Endothelial cell of umbilical vein (primary cell): ENCODE data around the gene CAMTA1. TPM values are rescaled to one million over a fixed set of nuclear protein-coding genes. Genes with fewer than 3 reads are reported as not detected.

Experiments
- BruUV-seq: library from RNA; stranded (reverse); fragments of 400-500 nt; replicated peaks from 2 replicates; lab custom pipeline; 2021; lab: Mats Ljungman, UMichigan
- CTCF ChIA-PET: fragments of 300-600, 350-600 bp; sonication (Branson Sonifier 250); formaldehyde crosslinking; loops from one replicate; lab custom pipeline; 2021; ENCODE audit warnings: antibody characterized with exemption, inconsistent platforms; lab: Charles Lee
- POLR2A ChIA-PET: fragments of 300-600, 350-600 bp; sonication (Branson Sonifier 250); formaldehyde crosslinking; loops from one replicate; lab custom pipeline; 2021; ENCODE audit warnings: antibody characterized with exemption, inconsistent platforms; lab: Charles Lee
- DNase-seq: peaks from one replicate; pipeline ENCODE4 v3.0.0-alpha.2; 2011; ENCODE audit warnings: low read depth, low spot score
- FAIRE-seq: peaks from 2 replicates; lab custom pipeline; 2011; peaks lifted over from hg19 to GRCh38; lab: Jason Lieb, UNC
- H2AFZ ChIP-seq: 2 replicates; pipeline ENCODE4 v1.6.0; 2012; ENCODE audit warnings: low read depth, low read length, control low read depth, inconsistent platforms
- H3K27ac ChIP-seq: 2 replicates; pipeline ENCODE4 v1.5.1; 2011; ENCODE audit warnings: low read depth, mild to moderate bottlenecking, control low read depth, low read length, moderate library complexity; ENCODE audit not compliant: insufficient read depth
- H3K27me3 ChIP-seq, 2 experiments: 2 replicates each; pipeline versions ENCODE4 v1.6.0 to v1.6.1; 2011; ENCODE audit warnings: low read length in 2 of 2, mixed read lengths in 1 of 2; ENCODE audit not compliant: control insufficient read depth in 2 of 2, insufficient read depth in 2 of 2
- H3K36me3 ChIP-seq, 2 experiments: 2 replicates in 1 of 2; 3 replicates in 1 of 2; pipeline ENCODE4 v1.5.1; 2011; ENCODE audit warnings: low read length in 2 of 2, mild to moderate bottlenecking in 1 of 2, moderate library complexity in 1 of 2; ENCODE audit not compliant: control insufficient read depth in 2 of 2, insufficient read depth in 2 of 2; ENCODE audit errors: extremely low read depth in 1 of 2
- H3K4me1 ChIP-seq: 3 replicates; pipeline ENCODE4 v1.5.1; 2011; ENCODE audit warnings: mild to moderate bottlenecking, low read length; ENCODE audit not compliant: control insufficient read depth, insufficient read depth; ENCODE audit errors: extremely low read depth
- H3K4me2 ChIP-seq: 2 replicates; pipeline ENCODE4 v1.6.1; 2011; ENCODE audit warnings: low read length, control low read depth, mixed read lengths; ENCODE audit not compliant: insufficient read depth
- H3K4me3 ChIP-seq, 3 experiments: fragments of 200-600 bp in 1 of 3; sonication (generic), shearing (Covaris generic) in 1 of 3; replicated peaks in 1 of 3; 2 replicates each; pipeline ENCODE4 v1.5.1; 2011 to 2016; ENCODE audit warnings: control low read depth in 3 of 3, low read length in 3 of 3, mild to moderate bottlenecking in 2 of 3, inconsistent platforms in 1 of 3, low read depth in 1 of 3, moderate library complexity in 1 of 3; ENCODE audit not compliant: insufficient read depth in 1 of 3
- H3K79me2 ChIP-seq: 2 replicates; pipeline ENCODE4 v1.6.0; 2012; ENCODE audit warnings: low read length, inconsistent platforms; ENCODE audit not compliant: control insufficient read depth, insufficient read depth
- H3K9ac ChIP-seq: replicated peaks from 2 replicates; pipeline ENCODE3; 2011; ENCODE audit warnings: low read length, control low read depth; ENCODE audit not compliant: insufficient read depth; ENCODE audit errors: extremely low read depth
- H3K9me1 ChIP-seq: replicated peaks from 3 replicates; pipeline ENCODE4 v1.6.0; 2011; ENCODE audit warnings: mild to moderate bottlenecking, low read length; ENCODE audit not compliant: control insufficient read depth, insufficient read depth; ENCODE audit errors: extremely low read depth
- H3K9me3 ChIP-seq: replicated peaks from 2 replicates; pipeline ENCODE4 v1.5.1; 2012; ENCODE audit warnings: low read length, inconsistent platforms; ENCODE audit not compliant: control insufficient read depth, insufficient read depth
- H4K20me1 ChIP-seq: replicated peaks from 2 replicates; pipeline ENCODE3; 2011; ENCODE audit warnings: mild to moderate bottlenecking, low read length; ENCODE audit not compliant: control insufficient read depth, insufficient read depth; ENCODE audit errors: extremely low read depth
- EZH2 ChIP-seq: IDR thresholded peaks from 2 replicates; pipeline ENCODE4 v1.6.1; 2012; ENCODE audit warnings: borderline replicate concordance, low read depth, mild to moderate bottlenecking, moderate library complexity, low read length, inconsistent platforms; ENCODE audit not compliant: severe bottlenecking
- GATA2 ChIP-seq: IDR thresholded peaks from 2 replicates; pipeline ENCODE4 v1.7.0; 2011; ENCODE audit warnings: low read depth, mild to moderate bottlenecking, moderate library complexity, mixed read lengths, low read length; ENCODE audit not compliant: insufficient read length, insufficient read depth
- JUN ChIP-seq: IDR thresholded peaks from 2 replicates; pipeline ENCODE4 v1.6.1; 2011; ENCODE audit warnings: borderline replicate concordance, low read depth; ENCODE audit not compliant: insufficient read length, insufficient read depth
- MYC ChIP-seq: IDR thresholded peaks from one replicate; pipeline ENCODE4 v1.6.1; 2011; ENCODE audit warnings: mild to moderate bottlenecking, low read depth, low read length
- POLR2AphosphoS5 ChIP-seq: IDR thresholded peaks from 2 replicates; pipeline ENCODE4 v1.6.1; 2012; ENCODE audit warnings: low read depth, mild to moderate bottlenecking, control low read depth, low read length, moderate library complexity; ENCODE audit not compliant: insufficient read depth
- dilution Hi-C: fragments of 300-500 bp; cut with MboI; formaldehyde crosslinking; loops from one replicate; pipeline ENCODE4 v1.15.0; 2019; ENCODE audit warnings: low sequenced_read_pairs; ENCODE audit not compliant: extremely low pct_ligation_motif_present
- intact Hi-C: fragments of 100-400 bp; cut with micrococcal nuclease; formaldehyde crosslinking; loops from one replicate; pipeline ENCODE4 v1.10.0; 2022
- polyA plus RNA-seq, 4 experiments: library from polyadenylated mRNA; depleted of rRNA in 3 of 4; stranded (reverse) in 3 of 4; unstranded in 1 of 4; fragments of >200 nt; gene quantifications; 2 replicates each; pipeline versions ENCODE4 v1.2.1 to v1.2.3, GENCODE V29; 2011 to 2012; ENCODE audit warnings: missing spikeins in 1 of 4
- total RNA-seq: library from RNA; stranded (reverse); gene quantifications from 2 replicates; pipeline ENCODE4 v1.2.3, GENCODE V29; 2021
- TF ChIP-seq, protein P1 (sequence below), 2 donors: IDR thresholded peaks; 1 replicate in 1 of 2; 2 replicates in 1 of 2; pipeline ENCODE4 v1.5.1; 2011; ENCODE audit warnings: low read length in 2 of 2, mild to moderate bottlenecking in 2 of 2, moderate library complexity in 2 of 2, control low read depth in 1 of 2, inconsistent platforms in 1 of 2, low read depth in 1 of 2; ENCODE audit not compliant: insufficient read depth in 1 of 2; ENCODE audit errors: extremely low read depth in 1 of 2

The CAMTA1 gene
- total and polyA plus RNA-seq, 2 donors (not counting 3 experiments of a cell fraction or from before 2014, with no cell fraction given), result 50.8 to 92.7 TPM

GRCh38 chr1:7564137-7564536, 778.9 kb downstream of the CAMTA1 start:
- dilution Hi-C loops, result no loop called here
- CTCF ChIA-PET, result no interaction called here
- no peak for DNase-seq
- no peak overlapping the region for H3K4me2 ChIP-seq
- H3K36me3 ChIP-seq, result no peaks in the 10 kb centered on the region
- H3K9me1 ChIP-seq, result no peaks in the 10 kb centered on the region
- no peaks in the 10 kb centered on the region for H3K4me1 ChIP-seq
- POLR2A ChIA-PET, result no interaction called here
- H3K27me3 ChIP-seq, result no peaks in the 10 kb centered on the region
- H3K79me2 ChIP-seq, result no peaks in the 10 kb centered on the region
- TF ChIP-seq, protein P1, sequence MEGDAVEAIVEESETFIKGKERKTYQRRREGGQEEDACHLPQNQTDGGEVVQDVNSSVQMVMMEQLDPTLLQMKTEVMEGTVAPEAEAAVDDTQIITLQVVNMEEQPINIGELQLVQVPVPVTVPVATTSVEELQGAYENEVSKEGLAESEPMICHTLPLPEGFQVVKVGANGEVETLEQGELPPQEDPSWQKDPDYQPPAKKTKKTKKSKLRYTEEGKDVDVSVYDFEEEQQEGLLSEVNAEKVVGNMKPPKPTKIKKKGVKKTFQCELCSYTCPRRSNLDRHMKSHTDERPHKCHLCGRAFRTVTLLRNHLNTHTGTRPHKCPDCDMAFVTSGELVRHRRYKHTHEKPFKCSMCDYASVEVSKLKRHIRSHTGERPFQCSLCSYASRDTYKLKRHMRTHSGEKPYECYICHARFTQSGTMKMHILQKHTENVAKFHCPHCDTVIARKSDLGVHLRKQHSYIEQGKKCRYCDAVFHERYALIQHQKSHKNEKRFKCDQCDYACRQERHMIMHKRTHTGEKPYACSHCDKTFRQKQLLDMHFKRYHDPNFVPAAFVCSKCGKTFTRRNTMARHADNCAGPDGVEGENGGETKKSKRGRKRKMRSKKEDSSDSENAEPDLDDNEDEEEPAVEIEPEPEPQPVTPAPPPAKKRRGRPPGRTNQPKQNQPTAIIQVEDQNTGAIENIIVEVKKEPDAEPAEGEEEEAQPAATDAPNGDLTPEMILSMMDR (IDR thresholded peaks at IDR 0.05; ENCODE audit: extremely low read depth in 1 of 2, insufficient read depth in 1 of 2, low read depth in 1 of 2, low read length in 2 of 2), result no peak
- no peak for TF ChIP-seq EZH2
- no peak for TF ChIP-seq POLR2AphosphoS5
- no peak for TF ChIP-seq MYC
- TF ChIP-seq GATA2, result no peak
- TF ChIP-seq JUN, result no peak
- no peak for FAIRE-seq
- no peaks in the 10 kb centered on the region for H4K20me1 ChIP-seq
- H2AFZ ChIP-seq, result no peak overlapping the region
- H3K27ac ChIP-seq, result no peak overlapping the region
- intact Hi-C loops, result no loop called here
- no peak overlapping the region for H3K9ac ChIP-seq
- no TSS peak for BruUV-seq
- H3K4me3 ChIP-seq, result no peak overlapping the region
- H3K9me3 ChIP-seq, result no peaks in the 10 kb centered on the region
